AG09309 (cell line): ENCODE measurements around the gene RABGAP1L.

ENCODE experiments used
- DNase-seq: peaks from one replicate; pipeline ENCODE4 v3.0.0-alpha.2; 2010; ENCODE audit warnings: low read depth
- H3K4me3 ChIP-seq: 2 replicates; pipeline ENCODE4 v1.5.1; 2011; ENCODE audit warnings: mild to moderate bottlenecking, low read depth, low read length, moderate library complexity; ENCODE audit not compliant: control insufficient read depth
- CTCF ChIP-seq: IDR thresholded peaks from 2 replicates; pipeline ENCODE4 v1.5.1; 2011; ENCODE audit warnings: mild to moderate bottlenecking, low read depth, low read length, inconsistent platforms; ENCODE audit not compliant: insufficient read depth, control insufficient read depth; ENCODE audit errors: missing control alignments

Gene RABGAP1L

GRCh38 chr1:174159252-174160108 lies at the start of gene RABGAP1L:
Gene RABGAP1L, plus strand, starts transcription at chr1:174159520.
- DNase-seq = peak; percentile 63
- H3K4me3 ChIP-seq = peak within 1 kb of the TSS; percentile 94
- TF ChIP-seq CTCF = no peak

GRCh38 chr1:174110053-174110452 lies 49.3 kb upstream of the RABGAP1L start:
- no peak overlapping the region for H3K4me3 ChIP-seq
- DNase-seq = no peak
- TF ChIP-seq CTCF = no peak

- no peak for TF ChIP-seq CTCF
- DNase-seq = no peak
- no peak overlapping the region for H3K4me3 ChIP-seq
Measured at GRCh38 chr1:174112489-174113162, 46.7 kb upstream of the RABGAP1L start.

- no peak for TF ChIP-seq CTCF
- H3K4me3 ChIP-seq = no peak overlapping the region
- DNase-seq = no peak
Measured at GRCh38 chr1:174114106-174114505, 45.2 kb upstream of the RABGAP1L start.

- DNase-seq = no peak
- peak; percentile 72 for TF ChIP-seq CTCF
Measured at GRCh38 chr1:174114788-174115448, 44.4 kb upstream of the RABGAP1L start.

GRCh38 chr1:174116042-174116441 lies 43.3 kb upstream of the RABGAP1L start:
- no peak overlapping the region for H3K4me3 ChIP-seq
- no peak for TF ChIP-seq CTCF
- DNase-seq = no peak

More at GRCh38 chr1:174114788-174115448, 44.4 kb upstream of the RABGAP1L start:
- no peak overlapping the region for H3K4me3 ChIP-seq
